Activated CD8-positive, alpha-beta T cell treated with anti-CD3 and anti-CD28 coated beads for 36 hours (primary cell): ENCODE measurements around the gene SAGE1. TPM values are rescaled to one million over a fixed set of nuclear protein-coding genes. Genes with fewer than 3 reads are reported as not detected.

Source experiments
- total RNA-seq, 2 experiments: library from RNA; stranded (reverse); gene quantifications; one replicate each; pipeline ENCODE4 v1.2.3, GENCODE V29; 2021

Gene SAGE1
- total RNA-seq, 2 experiments from 2014 or later = not detected

Other genes starting within 250 kb of the SAGE1 start
- gene CT45A1, start 180.1 kb upstream of the SAGE1 start, total RNA-seq = not detected
- gene CT45A3, start 125.5 kb upstream of the SAGE1 start, total RNA-seq = not detected
- gene CT45A5, start 108.2 kb upstream of the SAGE1 start, total RNA-seq = not detected
- not detected for gene CT45A6, start 90.9 kb upstream of the SAGE1 start, total RNA-seq
- gene CT45A2, start 73.7 kb upstream of the SAGE1 start, total RNA-seq = not detected
- not detected for gene CT45A7, start 56.4 kb upstream of the SAGE1 start, total RNA-seq
- gene CT45A8, start 39.2 kb upstream of the SAGE1 start, total RNA-seq = not detected
- not detected for gene CT45A9, start 21.9 kb upstream of the SAGE1 start, total RNA-seq
- not detected for gene CT45A10, start 272 bp upstream of the SAGE1 start, total RNA-seq
- gene MMGT1, start 80.3 kb downstream of the SAGE1 start, total RNA-seq = 10 to 100 TPM; 15.5 to 15.6 TPM
- gene SLC9A6, start 91.7 kb downstream of the SAGE1 start, total RNA-seq = 10 to 100 TPM in 1 of 2 experiments, 1 to 10 TPM in 1; 8.7 to 11.3 TPM